CD8-positive, alpha-beta memory T cell (primary cell): Measurements from ENCODE around the gene NHERF2. TPM values are rescaled to one million over a fixed set of nuclear protein-coding genes. Genes with fewer than 3 reads are reported as not detected.

ENCODE experiments used
- CTCF ChIA-PET: fragments of 350-600 bp; sonication (Branson Sonifier 250); formaldehyde crosslinking; loops from one replicate; lab custom pipeline; 2021; ENCODE audit warnings: antibody characterized with exemption; lab: Charles Lee
- POLR2A ChIA-PET: fragments of 350-600 bp; sonication (Branson Sonifier 250); formaldehyde crosslinking; loops from one replicate; lab custom pipeline; 2021; ENCODE audit warnings: antibody characterized with exemption; lab: Charles Lee
- DNase-seq, 5 donors: peaks; one replicate each; pipeline versions ENCODE4 v3.0.0 to v3.0.0-alpha.2; 2020 to 2022; ENCODE audit warnings: mixed read lengths in 1 of 5
- H3K27ac ChIP-seq: one replicate; pipeline ENCODE4 v1.7.0; 2013; ENCODE audit warnings: low read depth, mild to moderate bottlenecking, low read length, moderate library complexity
- H3K27me3 ChIP-seq: 2 replicates; pipeline ENCODE4 v1.7.0; 2013; ENCODE audit warnings: low read length, mild to moderate bottlenecking; ENCODE audit not compliant: insufficient read depth, poor library complexity, severe bottlenecking
- H3K36me3 ChIP-seq: 2 replicates; pipeline ENCODE4 v1.7.0; 2013; ENCODE audit warnings: mild to moderate bottlenecking, low read length, moderate library complexity; ENCODE audit not compliant: insufficient read depth
- H3K4me1 ChIP-seq: 2 replicates; pipeline ENCODE4 v1.7.0; 2013; ENCODE audit warnings: mild to moderate bottlenecking, low read length, moderate library complexity; ENCODE audit not compliant: insufficient read depth
- H3K4me3 ChIP-seq: 2 replicates; pipeline ENCODE4 v1.7.0; 2013; ENCODE audit warnings: mild to moderate bottlenecking, low read length
- H3K9me3 ChIP-seq: 2 replicates; pipeline ENCODE4 v1.7.0; 2013; ENCODE audit warnings: mild to moderate bottlenecking, low read length
- H3K27ac Mint-ChIP-seq, 8 donors: one replicate each; pipeline ENCODE4 v1.8.0; 2020 to 2021; ENCODE audit warnings: mixed read lengths in 8 of 8, mild to moderate bottlenecking in 6 of 8, inconsistent platforms in 3 of 8, moderate library complexity in 3 of 8
- H3K27me3 Mint-ChIP-seq, 2 donors: one replicate each; pipeline ENCODE4 v1.8.0; 2020 to 2021; ENCODE audit warnings: mixed read lengths in 2 of 2, mild to moderate bottlenecking in 1 of 2, moderate library complexity in 1 of 2
- H3K36me3 Mint-ChIP-seq, 3 donors: one replicate each; pipeline ENCODE4 v1.8.0; 2020 to 2021; ENCODE audit warnings: mixed read lengths in 3 of 3, inconsistent platforms in 1 of 3, mild to moderate bottlenecking in 1 of 3
- H3K4me1 Mint-ChIP-seq, 3 donors: one replicate each; pipeline ENCODE4 v1.8.0; 2020 to 2021; ENCODE audit warnings: mixed read lengths in 3 of 3, inconsistent platforms in 1 of 3, mild to moderate bottlenecking in 1 of 3
- H3K4me3 Mint-ChIP-seq, 7 donors: one replicate each; pipeline ENCODE4 v1.8.0; 2020 to 2021; ENCODE audit warnings: mixed read lengths in 7 of 7, mild to moderate bottlenecking in 6 of 7, moderate library complexity in 4 of 7, inconsistent platforms in 2 of 7
- H3K9me3 Mint-ChIP-seq, 5 donors: one replicate each; pipeline ENCODE4 v1.8.0; 2020 to 2022; ENCODE audit warnings: mixed read lengths in 5 of 5, mild to moderate bottlenecking in 3 of 5, moderate library complexity in 2 of 5, inconsistent platforms in 1 of 5
- polyA plus RNA-seq: library from polyadenylated mRNA; unstranded; fragments of 300-500 nt; fragmentation: Illumina TruSeq; gene quantifications from one replicate; pipeline ENCODE4 v1.2.3, GENCODE V29; 2021
- total RNA-seq, 2 experiments: library from RNA; stranded (reverse); gene quantifications; one replicate each; pipeline ENCODE4 v1.2.3, GENCODE V29; 2021

The NHERF2 gene
- total and polyA plus RNA-seq, 3 experiments from 2014 or later, result 0.51 to 4.1 (median 3.0) TPM

- Mint-ChIP-seq H3K27ac (peak overlapping the region in 2 of 8 donors; percentile 23 to 43), H3K36me3 (no peaks in the 10 kb centered on the region), H3K4me3 (no peak overlapping the region), H3K4me1 (peaks cover 0 to 5% (median 0%) of the 10 kb centered on the region in 3 donors), H3K27me3 (peaks cover 14 to 22% of the 10 kb centered on the region in 2 donors), H3K9me3 (no peaks in the 10 kb centered on the region)
- ChIA-PET POLR2A (no interaction called here), CTCF (interaction anchor here (0.7 to 2.0 kb wide), 4 partner anchors 13 to 124 kb away, joined by 3 to 12 read pairs (median 3); no protein-coding TSS in a partner anchor)
- H3K27ac ChIP-seq, result no peak overlapping the region
- H3K36me3 ChIP-seq, result no peaks in the 10 kb centered on the region
- no peak overlapping the region for H3K4me3 ChIP-seq
- H3K27me3 ChIP-seq, result peaks cover 11% of the 10 kb centered on the region
- H3K9me3 ChIP-seq, result no peaks in the 10 kb centered on the region
- H3K4me1 ChIP-seq, result peaks cover 5% of the 10 kb centered on the region
- DNase-seq, result no peak
Observed at GRCh38 chr16:2016407-2016922, 10.2 kb upstream of the NHERF2 start.

- no peaks in the 10 kb centered on the region for H3K36me3 Mint-ChIP-seq
- ChIA-PET POLR2A (interaction anchor here (1.5 kb wide), 1 partner anchor 136 kb away, joined by 6 read pairs; the partner anchor contains the start of gene TRAF7), CTCF (interaction anchor here (0.8 to 1.6 kb wide), 2 partner anchors 121 to 128 kb away, joined by 3 to 7 read pairs; no protein-coding TSS in a partner anchor)
- H3K27ac Mint-ChIP-seq, result peak within 1 kb of the TSS in 1 of 8 donors; percentile 53
- no peaks in the 10 kb centered on the region for H3K36me3 ChIP-seq
- H3K4me1 Mint-ChIP-seq, result peaks cover 6 to 19% (median 12%) of the 10 kb centered on the region in 3 donors
- H3K9me3 ChIP-seq, result no peaks in the 10 kb centered on the region
- peak within 1 kb of the TSS in 1 of 7 donors; percentile 12 for H3K4me3 Mint-ChIP-seq
- no peak within 1 kb of the TSS for H3K27ac ChIP-seq
- peaks cover 15% of the 10 kb centered on the region for H3K27me3 ChIP-seq
- H3K4me3 ChIP-seq, result no peak within 1 kb of the TSS
- H3K27me3 Mint-ChIP-seq, result peaks cover 22 to 31% of the 10 kb centered on the region in 2 donors
- H3K9me3 Mint-ChIP-seq, result no peaks in the 10 kb centered on the region
- H3K4me1 ChIP-seq, result peaks cover 23% of the 10 kb centered on the region
- no peak for DNase-seq
Observed at GRCh38 chr16:2019518-2019920, 7.2 kb upstream of the NHERF2 start, which contains the start of gene NPW. TSS of gene NPW (plus strand) at chr16:2019785.

- Mint-ChIP-seq H3K4me3 (peak overlapping the region in 1 of 7 donors; percentile 12), H3K4me1 (peaks cover 6 to 19% (median 12%) of the 10 kb centered on the region in 3 donors), H3K27ac (no peak overlapping the region), H3K36me3 (no peaks in the 10 kb centered on the region), H3K9me3 (no peaks in the 10 kb centered on the region), H3K27me3 (peaks cover 22 to 31% of the 10 kb centered on the region in 2 donors)
- Histone ChIP-seq H3K4me1 (peaks cover 23% of the 10 kb centered on the region), H3K9me3 (no peaks in the 10 kb centered on the region), H3K36me3 (no peaks in the 10 kb centered on the region), H3K27me3 (peaks cover 15% of the 10 kb centered on the region), H3K27ac (no peak overlapping the region), H3K4me3 (no peak overlapping the region)
- no peak for DNase-seq
- POLR2A ChIA-PET, result interaction anchor here (1.5 kb wide), 1 partner anchor 135 kb away, joined by 6 read pairs; the partner anchor contains the start of gene TRAF7
- CTCF ChIA-PET, result interaction anchor here (0.8 to 6.2 kb wide), 4 partner anchors 120 to 134 kb away, joined by 3 to 78 read pairs (median 16); partner anchors contain the start of gene TRAF7
Observed at GRCh38 chr16:2019921-2020831, 6.5 kb upstream of the NHERF2 start.

GRCh38 chr16:2022723-2023091 lies 4.0 kb upstream of the NHERF2 start:
- Mint-ChIP-seq H3K27ac (peak overlapping the region in 2 of 8 donors; percentile 73 to 86), H3K36me3 (no peaks in the 10 kb centered on the region), H3K4me1 (peaks cover 10 to 29% (median 17%) of the 10 kb centered on the region in 3 donors), H3K4me3 (peak overlapping the region; percentile 56 to 91 (median 66)), H3K27me3 (peaks cover 22 to 31% of the 10 kb centered on the region in 2 donors), H3K9me3 (no peaks in the 10 kb centered on the region)
- no peak for DNase-seq
- Histone ChIP-seq H3K27me3 (peaks cover 15% of the 10 kb centered on the region), H3K9me3 (no peaks in the 10 kb centered on the region), H3K36me3 (no peaks in the 10 kb centered on the region), H3K27ac (peak overlapping the region; percentile 25), H3K4me3 (peak overlapping the region; percentile 50), H3K4me1 (peaks cover 31% of the 10 kb centered on the region)
- ChIA-PET CTCF (interaction anchor here (0.9 to 6.2 kb wide), 13 partner anchors 10 to 131 kb away, joined by 3 to 78 read pairs (median 3); partner anchors contain the start of genes NTHL1, TRAF7 and TSC2), POLR2A (interaction anchor here (0.6 to 1.8 kb wide), 8 partner anchors 25 to 407 kb away, joined by 3 to 8 read pairs (median 4); partner anchors contain the start of genes NTHL1, RPS2, TRAF7 and TSC2)

- H3K27ac ChIP-seq, result peak overlapping the region; percentile 25
- H3K36me3 Mint-ChIP-seq, result no peaks in the 10 kb centered on the region
- POLR2A ChIA-PET, result interaction anchor here (0.6 to 1.8 kb wide), 6 partner anchors 25 to 406 kb away, joined by 3 to 6 read pairs (median 3); partner anchors contain the start of genes NTHL1, RPS2, TRAF7 and TSC2
Observed at GRCh38 chr16:2023092-2024031, 3.3 kb upstream of the NHERF2 start.

GRCh38 chr16:2024032-2024420 lies 2.7 kb upstream of the NHERF2 start:
- H3K27ac ChIP-seq, result no peak overlapping the region
- H3K36me3 ChIP-seq, result no peaks in the 10 kb centered on the region
- H3K4me1 ChIP-seq, result peaks cover 31% of the 10 kb centered on the region
- DNase-seq, result no peak
- no peaks in the 10 kb centered on the region for H3K9me3 ChIP-seq
- Mint-ChIP-seq H3K9me3 (no peaks in the 10 kb centered on the region), H3K4me1 (peaks cover 11 to 31% (median 18%) of the 10 kb centered on the region in 3 donors), H3K27me3 (peaks cover 14 to 25% of the 10 kb centered on the region in 2 donors), H3K27ac (peak overlapping the region in 2 of 8 donors; percentile 50 to 55), H3K4me3 (peak overlapping the region in 2 of 7 donors; percentile 18 to 38), H3K36me3 (no peaks in the 10 kb centered on the region)
- no peak overlapping the region for H3K4me3 ChIP-seq
- H3K27me3 ChIP-seq, result peaks cover 15% of the 10 kb centered on the region
- CTCF ChIA-PET, result interaction anchor here (1.0 to 6.2 kb wide), 4 partner anchors 116 to 129 kb away, joined by 3 to 78 read pairs (median 5); no protein-coding TSS in a partner anchor
- POLR2A ChIA-PET, result interaction anchor here (1.0 kb wide), 1 partner anchor 32 kb away, joined by 3 read pairs; no protein-coding TSS in a partner anchor

More at GRCh38 chr16:2023092-2024031, 3.3 kb upstream of the NHERF2 start:
- peak; percentile 89 to 95 (median 95) for DNase-seq
- Histone ChIP-seq H3K9me3 (no peaks in the 10 kb centered on the region), H3K4me3 (peak overlapping the region; percentile 50), H3K36me3 (no peaks in the 10 kb centered on the region), H3K4me1 (peaks cover 31% of the 10 kb centered on the region), H3K27me3 (peaks cover 15% of the 10 kb centered on the region)
- H3K27ac Mint-ChIP-seq, result peak overlapping the region in 6 of 8 donors; percentile 54 to 84 (median 78)
- peak overlapping the region; percentile 56 to 91 (median 70) for H3K4me3 Mint-ChIP-seq
- no peaks in the 10 kb centered on the region for H3K9me3 Mint-ChIP-seq
- CTCF ChIA-PET, result interaction anchor here (0.9 to 6.2 kb wide), 14 partner anchors 9 to 130 kb away, joined by 3 to 78 read pairs (median 3); partner anchors contain the start of genes NTHL1, TRAF7 and TSC2
- peaks cover 11 to 31% (median 18%) of the 10 kb centered on the region in 3 donors for H3K4me1 Mint-ChIP-seq
- peaks cover 18 to 28% of the 10 kb centered on the region in 2 donors for H3K27me3 Mint-ChIP-seq
